Measurements from ENCODE around the gene GAB1. TPM values are rescaled to one million over a fixed set of nuclear protein-coding genes. Genes with fewer than 3 reads are reported as not detected.

Gene GAB1
- total RNA-seq, 2 donors from 2014 or later = 1.5 to 1.6 TPM

GRCh38 chr4:143355540-143356217 is 19.0 kb downstream of the GAB1 start:
- peaks cover 8% of the 10 kb centered on the region for H3K27me3 Mint-ChIP-seq (ENCODE audit: low read depth)
- peaks cover 33% of the 10 kb centered on the region for H3K4me1 Mint-ChIP-seq (ENCODE audit: low read depth)
- no peak overlapping the region for H3K4me3 Mint-ChIP-seq
- ATAC-seq (replicated peaks in 1 of 2) (no peak), DNase-seq (no peak)
- H3K36me3 Mint-ChIP-seq (ENCODE audit: insufficient read depth in 2 of 2) = no peaks in the 10 kb centered on the region
- H3K9me3 Mint-ChIP-seq = no peaks in the 10 kb centered on the region
- no peak overlapping the region for H3K27ac Mint-ChIP-seq

DNA sequence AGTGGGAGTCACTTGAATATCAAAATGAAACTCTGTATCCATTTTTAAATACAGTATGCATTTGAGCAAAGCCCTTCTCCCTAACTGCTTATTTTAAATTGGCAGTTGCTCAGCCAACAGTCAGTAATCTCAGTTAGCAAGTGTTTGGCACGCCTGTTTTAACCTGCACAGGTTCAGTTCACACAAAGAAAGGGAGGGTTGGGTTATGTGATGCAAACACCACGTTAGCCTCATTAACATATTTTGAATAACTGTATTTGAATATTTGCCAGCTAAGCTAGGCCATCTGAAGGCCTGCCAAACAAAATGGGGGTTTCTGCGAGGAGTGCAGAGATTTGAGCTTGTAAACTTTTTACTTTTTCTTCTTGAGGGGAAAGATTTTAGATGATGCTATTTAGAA is 19.8 kb downstream of the GAB1 start:
- Mint-ChIP-seq H3K36me3 (ENCODE audit: insufficient read depth in 2 of 2) (no peaks in the 10 kb centered on the region), H3K27ac (no peak overlapping the region), H3K27me3 (ENCODE audit: low read depth) (peaks cover 8% of the 10 kb centered on the region), H3K4me3 (no peak overlapping the region), H3K9me3 (no peaks in the 10 kb centered on the region), H3K4me1 (ENCODE audit: low read depth) (peaks cover 42% of the 10 kb centered on the region)
- no peak for ATAC-seq (replicated peaks in 1 of 2)
- no peak for DNase-seq

- no peaks in the 10 kb centered on the region for H3K36me3 Mint-ChIP-seq (ENCODE audit: insufficient read depth in 2 of 2)
- H3K4me3 Mint-ChIP-seq = peak overlapping the region in 1 of 2 donors; percentile 16
- H3K4me1 Mint-ChIP-seq (ENCODE audit: low read depth) = peaks cover 50% of the 10 kb centered on the region
- ATAC-seq (replicated peaks in 1 of 2) = peak; percentile 20 to 41
- peaks cover 8% of the 10 kb centered on the region for H3K27me3 Mint-ChIP-seq (ENCODE audit: low read depth)
- DNase-seq = peak; percentile 12 to 28
- peak overlapping the region; percentile 59 for H3K27ac Mint-ChIP-seq
- no peaks in the 10 kb centered on the region for H3K9me3 Mint-ChIP-seq
Observed at GRCh38 chr4:143357161-143357845, 20.6 kb downstream of the GAB1 start.

- peaks cover under 1% of the 10 kb centered on the region for H3K27me3 Mint-ChIP-seq (ENCODE audit: low read depth)
Observed at GRCh38 chr4:143358419-143358818, 21.7 kb downstream of the GAB1 start.

GRCh38 chr4:143358923-143359643 is 22.4 kb downstream of the GAB1 start:
- Mint-ChIP-seq H3K27me3 (ENCODE audit: low read depth) (no peaks in the 10 kb centered on the region), H3K9me3 (no peaks in the 10 kb centered on the region), H3K4me3 (peak overlapping the region; percentile 72 to 89), H3K27ac (peak overlapping the region; percentile 81), H3K36me3 (ENCODE audit: insufficient read depth in 2 of 2) (no peaks in the 10 kb centered on the region), H3K4me1 (ENCODE audit: low read depth) (peaks cover 51% of the 10 kb centered on the region)
- ATAC-seq (replicated peaks in 1 of 2) (peak; percentile 84 to 86), DNase-seq (peak; percentile 52 to 59)

More at GRCh38 chr4:143358419-143358818, 21.7 kb downstream of the GAB1 start:
- Mint-ChIP-seq H3K4me1 (ENCODE audit: low read depth) (peaks cover 51% of the 10 kb centered on the region), H3K27ac (peak overlapping the region; percentile 81), H3K36me3 (ENCODE audit: insufficient read depth in 2 of 2) (no peaks in the 10 kb centered on the region), H3K4me3 (peak overlapping the region; percentile 72 to 89), H3K9me3 (no peaks in the 10 kb centered on the region)
- DNase-seq = no peak
- no peak for ATAC-seq (replicated peaks in 1 of 2)

DNA sequence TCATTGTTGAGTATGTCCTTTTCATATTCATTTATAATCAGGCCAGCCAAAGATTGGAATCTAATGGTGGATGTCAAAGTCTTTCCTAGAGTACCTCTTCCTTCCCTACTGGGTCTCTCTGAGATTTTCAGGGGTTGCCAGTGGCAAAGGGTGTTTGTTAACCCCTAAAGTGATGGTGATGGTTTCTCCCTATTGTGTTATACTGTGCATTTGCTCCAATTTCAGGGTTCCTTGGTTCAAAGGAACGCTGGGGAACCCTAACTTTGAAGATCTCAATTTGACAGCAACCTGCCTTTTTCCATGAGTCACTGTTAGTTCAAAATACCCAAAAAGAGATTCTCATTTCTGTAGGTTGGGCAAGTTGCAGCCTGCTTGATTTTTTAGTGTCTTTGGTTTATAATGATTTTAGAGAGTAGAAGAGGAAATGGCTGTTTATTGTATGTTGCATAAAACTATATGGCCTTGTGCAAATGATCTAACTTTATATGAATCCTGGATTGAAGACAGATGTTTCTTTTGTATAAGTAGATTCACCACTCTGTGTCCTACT is 23.0 kb downstream of the GAB1 start:
- DNase-seq = peak; percentile 7 to 13
- H3K4me1 Mint-ChIP-seq (ENCODE audit: low read depth) = peaks cover 51% of the 10 kb centered on the region
- peak; percentile 54 to 58 for ATAC-seq (replicated peaks in 1 of 2)

DNA sequence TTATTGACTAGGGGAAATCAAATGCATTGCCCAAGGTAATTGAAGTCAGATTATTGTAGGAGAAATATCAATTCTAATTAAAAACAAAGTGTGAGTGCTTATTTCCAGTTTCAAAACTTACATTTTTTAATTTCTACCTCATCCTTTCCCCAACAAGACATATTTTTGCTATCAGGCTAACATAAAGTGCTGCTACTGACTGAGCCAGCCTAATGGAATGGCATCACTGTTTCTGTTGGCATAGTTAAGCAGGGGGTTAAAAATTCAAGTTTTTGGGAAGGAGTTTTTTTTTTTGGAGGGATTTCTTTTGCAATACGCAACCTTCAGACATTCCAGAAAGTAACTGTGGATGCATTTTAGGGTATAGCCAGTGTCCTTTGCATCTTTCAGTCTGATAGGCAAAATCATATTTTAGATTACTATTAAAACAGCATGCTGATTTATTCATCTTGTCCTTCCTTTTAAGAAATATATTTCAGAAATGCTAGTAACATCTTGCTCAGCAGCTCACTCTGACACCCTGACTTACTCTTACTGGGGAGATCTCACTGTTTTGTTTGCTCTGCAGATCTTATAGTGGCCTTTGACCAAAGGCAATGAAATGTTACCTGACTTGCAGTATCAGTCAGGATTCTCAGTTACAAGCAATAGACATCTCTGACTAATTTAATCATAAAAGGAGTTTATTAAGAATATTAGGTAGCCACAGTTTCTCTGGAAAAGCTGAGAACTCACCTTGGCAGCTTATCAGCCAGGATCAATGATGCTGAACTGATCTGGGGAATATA is 24.4 kb downstream of the GAB1 start:
- Mint-ChIP-seq H3K27me3 (ENCODE audit: low read depth) (no peaks in the 10 kb centered on the region), H3K4me3 (peak overlapping the region in 1 of 2 donors; percentile 35), H3K36me3 (ENCODE audit: insufficient read depth in 2 of 2) (peaks cover 0 to 2% of the 10 kb centered on the region in 2 donors), H3K9me3 (no peaks in the 10 kb centered on the region), H3K4me1 (ENCODE audit: low read depth) (peaks cover 51% of the 10 kb centered on the region), H3K27ac (peak overlapping the region; percentile 36)
- no peak for DNase-seq
- no peak for ATAC-seq (replicated peaks in 1 of 2)

More for the DNA sequence above, 23.0 kb downstream of the GAB1 start:
- H3K4me3 Mint-ChIP-seq = peak overlapping the region; percentile 72 to 89
- no peaks in the 10 kb centered on the region for H3K27me3 Mint-ChIP-seq (ENCODE audit: low read depth)
- H3K36me3 Mint-ChIP-seq (ENCODE audit: insufficient read depth in 2 of 2) = no peaks in the 10 kb centered on the region
- no peaks in the 10 kb centered on the region for H3K9me3 Mint-ChIP-seq
- peak overlapping the region; percentile 81 for H3K27ac Mint-ChIP-seq

GRCh38 chr4:143362349-143363046 is 25.8 kb downstream of the GAB1 start:
- no peak overlapping the region for H3K27ac Mint-ChIP-seq
- ATAC-seq (replicated peaks in 1 of 2) (peak in 1 of 2 donors; percentile 25), DNase-seq (peak in 1 of 2 donors; percentile 7)
- H3K27me3 Mint-ChIP-seq (ENCODE audit: low read depth) = no peaks in the 10 kb centered on the region
- H3K9me3 Mint-ChIP-seq = no peaks in the 10 kb centered on the region
- no peak overlapping the region for H3K4me3 Mint-ChIP-seq
- H3K4me1 Mint-ChIP-seq (ENCODE audit: low read depth) = peaks cover 44% of the 10 kb centered on the region
- H3K36me3 Mint-ChIP-seq (ENCODE audit: insufficient read depth in 2 of 2) = peaks cover 0 to 2% of the 10 kb centered on the region in 2 donors

DNA sequence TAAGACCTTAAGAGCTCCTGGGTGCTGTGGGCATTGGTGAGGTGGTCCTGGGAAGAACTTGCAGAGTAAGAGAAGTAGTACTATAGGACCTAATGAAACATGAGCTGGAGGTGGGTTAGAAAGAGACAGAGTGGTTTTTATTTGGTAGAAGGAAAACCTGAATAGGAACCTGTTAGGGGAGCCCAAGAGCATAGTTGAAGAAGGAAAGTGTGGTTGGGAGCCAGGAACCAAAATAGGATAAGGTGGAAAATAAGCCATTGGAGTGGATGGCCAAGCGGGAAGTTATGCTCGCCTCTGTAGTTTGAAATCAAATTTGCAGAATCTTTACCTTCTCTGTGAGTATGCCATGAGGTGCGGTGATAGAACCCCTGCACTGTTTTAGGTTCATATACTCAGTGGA is 26.7 kb downstream of the GAB1 start:
- Mint-ChIP-seq H3K36me3 (ENCODE audit: insufficient read depth in 2 of 2) (peaks cover 0 to 2% of the 10 kb centered on the region in 2 donors), H3K27ac (no peak overlapping the region), H3K27me3 (ENCODE audit: low read depth) (no peaks in the 10 kb centered on the region), H3K9me3 (no peaks in the 10 kb centered on the region), H3K4me1 (ENCODE audit: low read depth) (peaks cover 41% of the 10 kb centered on the region), H3K4me3 (no peak overlapping the region)
- ATAC-seq (replicated peaks in 1 of 2) (no peak), DNase-seq (no peak)

- ATAC-seq (replicated peaks in 1 of 2) (no peak), DNase-seq (no peak)
- Mint-ChIP-seq H3K4me1 (ENCODE audit: low read depth) (peaks cover 34% of the 10 kb centered on the region), H3K36me3 (ENCODE audit: insufficient read depth in 2 of 2) (peaks cover 0 to 2% of the 10 kb centered on the region in 2 donors), H3K27me3 (ENCODE audit: low read depth) (no peaks in the 10 kb centered on the region), H3K4me3 (no peak overlapping the region), H3K27ac (no peak overlapping the region), H3K9me3 (no peaks in the 10 kb centered on the region)
Observed at GRCh38 chr4:143364063-143364462, 27.4 kb downstream of the GAB1 start.

DNA sequence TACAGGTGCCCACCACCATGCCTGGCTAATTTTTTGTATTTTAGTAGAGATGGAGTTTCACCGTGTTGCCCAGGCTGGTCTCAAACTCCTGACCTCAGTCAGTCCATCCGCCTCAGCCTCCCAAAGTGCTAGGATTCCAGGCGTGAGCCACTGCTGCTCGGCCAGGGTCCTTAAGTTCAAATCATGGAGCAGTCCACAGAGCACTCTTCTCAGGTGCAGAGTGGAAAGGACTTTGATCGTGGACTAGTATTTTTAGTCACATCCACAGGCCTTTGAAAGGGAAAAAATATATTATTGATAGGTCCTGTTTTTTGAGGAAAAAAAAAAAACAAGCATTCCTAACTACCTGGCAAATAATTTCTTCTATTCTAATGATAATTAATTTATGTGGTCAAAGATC is 31.2 kb downstream of the GAB1 start:
- H3K27me3 Mint-ChIP-seq (ENCODE audit: low read depth) = no peaks in the 10 kb centered on the region
- ATAC-seq (replicated peaks in 1 of 2) (no peak), DNase-seq (no peak)
- H3K4me3 Mint-ChIP-seq = no peak overlapping the region
- H3K9me3 Mint-ChIP-seq = peaks cover 1 to 2% of the 10 kb centered on the region in 2 donors
- H3K36me3 Mint-ChIP-seq (ENCODE audit: insufficient read depth in 2 of 2) = peaks cover 4 to 5% of the 10 kb centered on the region in 2 donors
- no peaks in the 10 kb centered on the region for H3K4me1 Mint-ChIP-seq (ENCODE audit: low read depth)
- no peak overlapping the region for H3K27ac Mint-ChIP-seq

- Mint-ChIP-seq H3K9me3 (peaks cover 1 to 2% of the 10 kb centered on the region in 2 donors), H3K36me3 (ENCODE audit: insufficient read depth in 2 of 2) (peaks cover 4 to 5% of the 10 kb centered on the region in 2 donors), H3K27me3 (ENCODE audit: low read depth) (no peaks in the 10 kb centered on the region), H3K4me1 (ENCODE audit: low read depth) (no peaks in the 10 kb centered on the region), H3K27ac (no peak overlapping the region), H3K4me3 (no peak overlapping the region)
- DNase-seq (no peak), ATAC-seq (replicated peaks in 1 of 2) (no peak)
Observed at GRCh38 chr4:143369552-143369951, 32.9 kb downstream of the GAB1 start.
